Epithelial cell of esophagus (primary cell): ENCODE measurements around the gene ZFR.

ENCODE experiments used
- DNase-seq: peaks from one replicate; pipeline ENCODE4 v3.0.0; 2010; ENCODE audit warnings: low read depth
- H3K4me3 ChIP-seq: 2 replicates; pipeline ENCODE4 v1.5.1; 2011; ENCODE audit warnings: mild to moderate bottlenecking, low read length, control low read depth
- TF ChIP-seq, protein P1 (sequence below): IDR thresholded peaks from 2 replicates; pipeline ENCODE4 v1.5.1; 2011; ENCODE audit warnings: low read depth, mild to moderate bottlenecking, low read length, control low read depth, inconsistent platforms; ENCODE audit not compliant: insufficient read depth; ENCODE audit errors: missing control alignments

The ZFR gene

DNA sequence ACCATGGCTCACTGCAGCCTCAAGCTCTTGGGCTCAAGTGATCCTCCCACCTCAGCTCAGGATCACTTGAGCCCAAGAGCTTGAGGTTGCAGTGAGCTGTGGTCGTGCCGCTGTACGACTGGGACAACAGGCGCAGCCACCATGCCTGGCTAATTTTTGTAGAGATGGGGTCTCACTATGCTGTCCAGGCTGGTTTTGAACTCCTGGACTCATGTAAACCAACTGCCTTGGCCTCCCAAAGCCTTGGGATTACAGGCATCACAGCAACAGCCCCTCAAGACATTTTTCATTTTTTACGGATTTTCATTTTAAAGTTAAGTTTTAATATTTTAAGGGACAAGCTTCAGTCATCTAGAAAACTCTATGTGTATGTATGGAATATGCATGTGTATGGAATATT is 78.9 kb downstream of the ZFR start:
- no peak overlapping the region for H3K4me3 ChIP-seq
- TF ChIP-seq, protein P1, sequence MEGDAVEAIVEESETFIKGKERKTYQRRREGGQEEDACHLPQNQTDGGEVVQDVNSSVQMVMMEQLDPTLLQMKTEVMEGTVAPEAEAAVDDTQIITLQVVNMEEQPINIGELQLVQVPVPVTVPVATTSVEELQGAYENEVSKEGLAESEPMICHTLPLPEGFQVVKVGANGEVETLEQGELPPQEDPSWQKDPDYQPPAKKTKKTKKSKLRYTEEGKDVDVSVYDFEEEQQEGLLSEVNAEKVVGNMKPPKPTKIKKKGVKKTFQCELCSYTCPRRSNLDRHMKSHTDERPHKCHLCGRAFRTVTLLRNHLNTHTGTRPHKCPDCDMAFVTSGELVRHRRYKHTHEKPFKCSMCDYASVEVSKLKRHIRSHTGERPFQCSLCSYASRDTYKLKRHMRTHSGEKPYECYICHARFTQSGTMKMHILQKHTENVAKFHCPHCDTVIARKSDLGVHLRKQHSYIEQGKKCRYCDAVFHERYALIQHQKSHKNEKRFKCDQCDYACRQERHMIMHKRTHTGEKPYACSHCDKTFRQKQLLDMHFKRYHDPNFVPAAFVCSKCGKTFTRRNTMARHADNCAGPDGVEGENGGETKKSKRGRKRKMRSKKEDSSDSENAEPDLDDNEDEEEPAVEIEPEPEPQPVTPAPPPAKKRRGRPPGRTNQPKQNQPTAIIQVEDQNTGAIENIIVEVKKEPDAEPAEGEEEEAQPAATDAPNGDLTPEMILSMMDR, result no peak
- no peak for DNase-seq

DNA sequence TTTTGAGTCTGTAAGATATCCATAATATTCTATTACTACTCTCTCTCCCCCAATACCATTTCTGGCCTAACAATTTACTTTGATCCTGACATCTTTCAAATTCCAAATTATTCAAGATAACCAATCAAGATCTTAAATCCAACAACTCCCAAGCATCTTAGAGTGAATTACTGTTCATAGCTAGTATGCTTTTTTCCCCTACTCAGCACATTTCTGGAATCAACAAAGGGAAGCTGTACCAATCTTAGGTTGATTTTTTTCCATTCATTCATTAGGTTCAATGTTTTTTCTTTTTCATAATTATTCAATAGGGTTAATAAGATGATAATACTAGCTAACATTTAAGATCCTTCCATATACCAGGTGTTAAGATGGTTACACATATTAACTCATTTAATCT is 81.5 kb downstream of the ZFR start:
- DNase-seq, result no peak
- no peak overlapping the region for H3K4me3 ChIP-seq
- TF ChIP-seq, protein P1, result no peak

DNA sequence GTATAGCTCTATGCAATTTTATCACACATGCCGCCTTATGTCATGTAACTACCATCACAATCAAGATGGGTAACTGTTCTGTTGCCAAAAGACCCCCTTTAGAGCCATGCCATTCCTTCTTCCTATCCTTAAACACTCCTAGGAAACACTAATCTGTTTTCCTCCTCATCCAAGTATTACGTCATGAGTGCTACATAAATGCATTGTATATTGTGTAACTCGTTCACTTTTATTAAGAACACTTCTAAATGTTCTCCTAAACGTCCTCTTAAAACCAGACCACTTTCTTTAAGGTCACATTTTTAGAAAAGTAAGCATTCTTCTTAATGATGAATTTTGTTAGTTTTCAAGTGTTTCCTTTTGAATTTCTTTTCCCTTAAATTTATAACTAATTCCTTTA is 82.0 kb downstream of the ZFR start:
- TF ChIP-seq, protein P1, result no peak
- H3K4me3 ChIP-seq, result no peak overlapping the region
- no peak for DNase-seq

DNA sequence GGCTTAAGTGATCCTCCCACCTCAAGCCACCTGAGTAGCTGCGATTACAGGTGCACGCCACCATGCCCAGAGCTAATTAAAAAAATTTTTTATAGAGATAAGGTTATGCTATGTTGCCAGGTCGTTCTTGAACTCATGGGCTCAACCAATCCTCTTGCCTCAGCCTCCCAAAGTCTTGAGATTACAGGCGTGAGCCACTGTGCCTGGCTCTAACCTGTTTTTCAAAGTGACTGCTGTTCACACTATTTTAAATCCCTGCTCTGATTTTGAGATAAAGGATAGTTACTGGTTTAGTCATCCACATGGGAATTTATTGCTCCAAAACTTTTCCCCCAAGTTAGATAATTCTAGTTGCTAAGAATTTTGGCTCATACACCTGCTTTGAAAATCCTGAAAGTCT is 83.6 kb downstream of the ZFR start:
- TF ChIP-seq, protein P1, result no peak
- no peak overlapping the region for H3K4me3 ChIP-seq
- no peak for DNase-seq

DNA sequence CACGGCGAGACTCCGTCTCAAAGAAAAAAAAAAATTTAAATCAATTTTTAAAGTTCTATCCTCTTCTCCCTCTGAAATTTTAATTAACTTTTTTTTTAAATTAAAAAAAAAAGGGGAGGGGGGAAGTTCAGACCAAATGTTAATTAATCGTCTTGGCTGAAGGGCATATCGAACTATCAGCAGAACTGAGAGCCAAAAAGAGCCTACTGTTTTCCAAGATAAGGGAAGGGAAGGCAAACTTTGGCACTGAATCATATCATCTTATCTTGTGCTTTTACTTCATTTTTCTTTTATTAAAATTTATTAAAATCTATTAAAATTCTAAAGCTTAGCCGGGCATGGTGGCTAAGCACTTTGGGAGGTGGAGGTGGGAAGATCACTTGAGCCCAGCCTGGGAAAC is 85.9 kb downstream of the ZFR start:
- TF ChIP-seq, protein P1, result no peak
- H3K4me3 ChIP-seq, result no peak overlapping the region
- DNase-seq, result no peak

DNA sequence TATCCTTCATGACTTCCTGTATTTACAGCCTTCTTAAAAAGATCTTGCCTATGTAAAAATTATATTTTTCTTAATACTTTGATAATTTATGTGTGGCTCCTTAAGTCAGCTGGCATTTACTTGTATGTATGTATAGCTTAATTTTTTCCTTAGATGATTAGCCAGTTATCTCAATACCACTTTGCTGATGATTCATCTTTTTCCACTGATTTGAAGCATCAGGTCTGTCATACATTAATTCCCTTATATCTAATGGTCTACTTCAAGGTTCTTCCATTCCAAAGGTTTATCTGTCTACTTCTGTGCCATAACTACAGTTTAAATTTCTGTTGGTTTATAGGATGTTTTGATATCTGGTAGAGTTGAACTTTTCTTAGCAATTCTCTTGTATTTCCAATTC is 86.9 kb downstream of the ZFR start:
- TF ChIP-seq, protein P1, result no peak
- no peak overlapping the region for H3K4me3 ChIP-seq
- DNase-seq, result no peak

DNA sequence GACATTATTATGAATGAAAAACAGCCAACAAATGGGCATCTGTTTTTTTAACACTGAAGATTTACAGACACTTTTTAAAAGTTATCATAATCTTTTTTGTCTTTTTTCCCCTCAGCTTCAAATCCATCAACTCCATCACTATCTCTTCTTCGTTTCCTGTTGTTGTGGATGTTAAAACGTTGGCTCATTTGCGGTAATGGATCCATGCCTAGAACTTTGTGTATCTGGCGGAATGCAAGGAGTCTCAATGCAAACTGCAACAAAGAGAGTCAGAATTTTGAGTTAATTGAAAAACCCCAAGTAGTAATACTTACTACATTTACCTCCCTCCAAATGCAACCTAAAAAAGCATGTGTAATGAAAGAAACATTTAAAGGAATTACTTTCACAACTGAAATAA is 88.9 kb downstream of the ZFR start:
- TF ChIP-seq, protein P1, result no peak
- DNase-seq, result no peak
- no peak overlapping the region for H3K4me3 ChIP-seq
